Spleen (tissue), 7 donors: ENCODE data around the gene CYRIA.

Experiments
- CTCF ChIP-seq, 11 experiments: fragments of 200-600 bp in 7 of 11; fragments of 450-650 bp in 4 of 11; sonication (generic) in 4 of 11; IDR thresholded peaks in 8 of 11; conservative IDR thresholded peaks in 3 of 11; 1 replicate in 7 of 11; 2 replicates in 4 of 11; pipeline versions ENCODE4 v1.4.0 to v1.8.0; 2016 to 2021; ENCODE audit warnings: antibody characterized with exemption in 11 of 11, inconsistent platforms in 4 of 11, mild to moderate bottlenecking in 1 of 11
- POLR2AphosphoS5 ChIP-seq, 3 donors: sonication (generic); formaldehyde crosslinking; IDR thresholded peaks; one replicate each; pipeline ENCODE4 v1.5.1; 2017; ENCODE audit warnings: antibody characterized with exemption in 3 of 3
- donor health status: DM: no; HTN: no; CAD: no; lungs with moderate emphysema.
- donor health status: DM: no; HTN: no; CAD: no.
- donor health status: DM: no; HTN: no; CAD: no.

DNA sequence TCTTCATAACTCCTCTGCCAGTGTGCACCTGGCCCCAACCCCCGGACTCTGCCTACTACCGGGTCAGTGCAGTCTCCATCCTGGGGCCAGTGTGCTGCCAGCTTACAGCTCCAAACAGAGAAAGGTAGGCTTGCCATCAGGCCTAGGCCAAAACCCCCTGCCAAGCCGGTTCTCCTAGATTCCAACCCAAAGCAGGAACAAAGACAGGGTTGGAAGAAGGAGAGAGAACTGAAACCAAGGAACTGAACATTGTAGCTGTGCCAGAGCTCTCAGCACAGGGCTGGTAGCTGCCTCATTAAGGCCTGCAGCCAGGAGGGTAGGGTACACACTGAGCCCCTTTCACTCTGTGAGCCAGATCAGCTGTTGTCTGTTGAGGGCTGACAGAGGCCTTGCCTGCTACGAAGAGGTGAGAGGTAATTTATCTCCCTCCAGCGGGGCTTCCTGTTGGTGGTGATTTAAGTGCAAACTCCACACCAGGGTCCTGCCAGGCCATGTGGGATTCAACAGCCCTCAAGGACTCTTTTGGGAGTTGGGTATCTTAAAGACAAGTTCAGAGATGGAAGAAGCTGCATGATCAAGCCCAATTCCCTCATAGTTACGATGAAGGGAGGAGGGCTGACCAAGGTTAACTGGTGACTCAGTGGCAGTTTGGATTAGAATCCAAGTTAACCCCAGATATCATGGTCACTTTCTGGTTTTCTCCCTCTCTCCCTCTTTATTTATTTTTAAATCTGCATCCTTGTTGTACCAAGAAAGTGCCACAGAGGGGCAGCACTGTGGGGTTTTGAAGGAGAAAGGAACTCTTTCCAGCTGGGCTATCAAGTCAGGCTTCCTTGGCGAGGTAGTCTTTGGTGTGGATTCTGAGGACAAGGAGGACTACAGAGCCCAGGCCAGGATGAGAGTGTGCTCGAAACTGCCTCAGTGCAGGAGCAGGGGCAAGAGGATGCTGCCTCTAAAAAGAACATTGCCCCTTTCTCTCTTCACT, 48.1 kb downstream of the CYRIA start:
- peak in 7 of 11 experiments; percentile 26 to 46 (median 39) for TF ChIP-seq CTCF (IDR thresholded peaks at IDR 0.05 in 8 of 11, conservative IDR thresholded peaks at IDR 0.05 in 3 of 11)
- TF ChIP-seq POLR2AphosphoS5 (IDR thresholded peaks at IDR 0.05): peak in 1 of 3 donors; percentile 31
